Measurements from ENCODE around the gene ODF2.
"Not testable (repeated sequence)": the region's sequence is repeated elsewhere in the genome, so short reads cannot be mapped to it uniquely, and the experiment has no call there.

The ODF2 gene

GRCh38 chr9:128429513-128430086, 26.2 kb upstream of the ODF2 start:
- Histone ChIP-seq H3K27ac (ENCODE audit: low read length) (no peak overlapping the region), H3K27me3 (ENCODE audit: control insufficient read depth, insufficient read depth, low read length) (no peaks in the 10 kb centered on the region), H3K4me1 (ENCODE audit: control insufficient read depth, low read depth, low read length) (no peaks in the 10 kb centered on the region), H3K36me3 (ENCODE audit: control insufficient read depth, low read depth, low read length) (no peaks in the 10 kb centered on the region), H3K9ac (ENCODE audit: low read length) (no peak overlapping the region), H3K4me3 (ENCODE audit: low read length) (no peak overlapping the region), H3K9me3 (ENCODE audit: control insufficient read depth, low read depth, low read length) (no peaks in the 10 kb centered on the region)

DNA sequence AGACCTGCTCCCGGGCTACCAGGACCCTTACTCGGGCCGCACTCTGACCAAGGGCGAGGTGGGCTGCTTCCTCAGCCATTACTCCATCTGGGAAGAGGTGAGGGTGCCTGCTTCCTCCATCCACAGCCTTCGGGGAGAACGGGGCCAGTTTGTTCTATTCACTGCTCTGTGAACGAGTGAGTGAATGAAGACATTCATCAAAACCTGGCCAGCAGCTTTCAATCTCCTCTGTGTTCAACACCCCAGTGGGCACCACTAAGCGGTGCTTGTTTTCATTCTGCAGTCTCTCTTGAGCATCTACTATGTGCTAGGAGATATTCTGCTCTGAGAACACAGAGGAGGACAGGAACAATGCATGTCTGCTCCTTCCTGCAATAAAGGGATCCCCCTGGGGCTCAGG, 24.6 kb upstream of the ODF2 start:
- Histone ChIP-seq H3K4me1 (ENCODE audit: control insufficient read depth, low read depth, low read length) (no peaks in the 10 kb centered on the region), H3K4me3 (ENCODE audit: low read length) (no peak overlapping the region), H3K36me3 (ENCODE audit: control insufficient read depth, low read depth, low read length) (no peaks in the 10 kb centered on the region), H3K27me3 (ENCODE audit: control insufficient read depth, insufficient read depth, low read length) (no peaks in the 10 kb centered on the region), H3K27ac (ENCODE audit: low read length) (no peak overlapping the region), H3K9ac (ENCODE audit: low read length) (no peak overlapping the region), H3K9me3 (ENCODE audit: control insufficient read depth, low read depth, low read length) (no peaks in the 10 kb centered on the region)

GRCh38 chr9:128434340-128434739, 21.5 kb upstream of the ODF2 start:
- Histone ChIP-seq H3K4me1 (ENCODE audit: control insufficient read depth, low read depth, low read length) (no peaks in the 10 kb centered on the region), H3K4me3 (ENCODE audit: low read length) (no peak overlapping the region), H3K36me3 (ENCODE audit: control insufficient read depth, low read depth, low read length) (no peaks in the 10 kb centered on the region), H3K9ac (ENCODE audit: low read length) (no peak overlapping the region), H3K27me3 (ENCODE audit: control insufficient read depth, insufficient read depth, low read length) (no peaks in the 10 kb centered on the region), H3K27ac (ENCODE audit: low read length) (no peak overlapping the region), H3K9me3 (ENCODE audit: control insufficient read depth, low read depth, low read length) (no peaks in the 10 kb centered on the region)

- H3K9me3 ChIP-seq (ENCODE audit: control insufficient read depth, low read depth, low read length), result no peaks in the 10 kb centered on the region
- H3K27ac ChIP-seq (ENCODE audit: low read length), result no peak overlapping the region
- no peaks in the 10 kb centered on the region for H3K36me3 ChIP-seq (ENCODE audit: control insufficient read depth, low read depth, low read length)
- H3K27me3 ChIP-seq (ENCODE audit: control insufficient read depth, insufficient read depth, low read length), result no peaks in the 10 kb centered on the region
- H3K9ac ChIP-seq (ENCODE audit: low read length), result no peak overlapping the region
- no peaks in the 10 kb centered on the region for H3K4me1 ChIP-seq (ENCODE audit: control insufficient read depth, low read depth, low read length)
- no peak overlapping the region for H3K4me3 ChIP-seq (ENCODE audit: low read length)
Measured at GRCh38 chr9:128435611-128436010, 20.2 kb upstream of the ODF2 start.

GRCh38 chr9:128438343-128439109, 17.3 kb upstream of the ODF2 start:
- H3K9ac ChIP-seq (ENCODE audit: low read length), result no peak overlapping the region
- no peaks in the 10 kb centered on the region for H3K9me3 ChIP-seq (ENCODE audit: control insufficient read depth, low read depth, low read length)
- H3K4me3 ChIP-seq (ENCODE audit: low read length), result no peak overlapping the region
- H3K36me3 ChIP-seq (ENCODE audit: control insufficient read depth, low read depth, low read length), result no peaks in the 10 kb centered on the region
- no peaks in the 10 kb centered on the region for H3K27me3 ChIP-seq (ENCODE audit: control insufficient read depth, insufficient read depth, low read length)
- H3K27ac ChIP-seq (ENCODE audit: low read length), result no peak overlapping the region
- H3K4me1 ChIP-seq (ENCODE audit: control insufficient read depth, low read depth, low read length), result no peaks in the 10 kb centered on the region

DNA sequence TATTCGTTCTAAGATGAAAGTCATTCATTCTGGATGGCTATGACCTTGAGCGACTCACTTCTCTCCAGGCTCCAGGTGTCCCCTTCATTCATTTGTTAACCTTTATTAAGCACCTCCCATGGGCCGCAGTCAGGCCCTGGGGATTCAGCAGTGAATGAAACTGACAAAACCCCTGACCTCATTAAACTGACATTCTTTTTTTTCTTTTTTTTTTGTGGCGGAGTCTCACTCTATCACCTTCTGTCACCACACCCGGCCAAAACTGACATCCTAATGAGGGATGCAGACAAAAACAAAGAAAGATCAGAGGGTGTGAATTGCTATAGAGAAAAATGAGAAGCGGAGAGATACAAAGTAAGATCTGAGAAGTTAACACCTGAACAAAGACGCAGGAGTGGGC, 16.5 kb upstream of the ODF2 start:
- Histone ChIP-seq H3K4me3 (ENCODE audit: low read length) (no peak overlapping the region), H3K36me3 (ENCODE audit: control insufficient read depth, low read depth, low read length) (no peaks in the 10 kb centered on the region), H3K9me3 (ENCODE audit: control insufficient read depth, low read depth, low read length) (no peaks in the 10 kb centered on the region), H3K9ac (ENCODE audit: low read length) (no peak overlapping the region), H3K27ac (ENCODE audit: low read length) (no peak overlapping the region), H3K27me3 (ENCODE audit: control insufficient read depth, insufficient read depth, low read length) (no peaks in the 10 kb centered on the region), H3K4me1 (ENCODE audit: control insufficient read depth, low read depth, low read length) (no peaks in the 10 kb centered on the region)

GRCh38 chr9:128442150-128442549, 13.7 kb upstream of the ODF2 start:
- H3K9ac ChIP-seq (ENCODE audit: low read length), result no peak overlapping the region
- no peak overlapping the region for H3K4me3 ChIP-seq (ENCODE audit: low read length)
- H3K4me1 ChIP-seq (ENCODE audit: control insufficient read depth, low read depth, low read length), result no peaks in the 10 kb centered on the region
- no peak overlapping the region for H3K27ac ChIP-seq (ENCODE audit: low read length)
- H3K27me3 ChIP-seq (ENCODE audit: control insufficient read depth, insufficient read depth, low read length), result no peaks in the 10 kb centered on the region
- no peaks in the 10 kb centered on the region for H3K36me3 ChIP-seq (ENCODE audit: control insufficient read depth, low read depth, low read length)
- no peaks in the 10 kb centered on the region for H3K9me3 ChIP-seq (ENCODE audit: control insufficient read depth, low read depth, low read length)

DNA sequence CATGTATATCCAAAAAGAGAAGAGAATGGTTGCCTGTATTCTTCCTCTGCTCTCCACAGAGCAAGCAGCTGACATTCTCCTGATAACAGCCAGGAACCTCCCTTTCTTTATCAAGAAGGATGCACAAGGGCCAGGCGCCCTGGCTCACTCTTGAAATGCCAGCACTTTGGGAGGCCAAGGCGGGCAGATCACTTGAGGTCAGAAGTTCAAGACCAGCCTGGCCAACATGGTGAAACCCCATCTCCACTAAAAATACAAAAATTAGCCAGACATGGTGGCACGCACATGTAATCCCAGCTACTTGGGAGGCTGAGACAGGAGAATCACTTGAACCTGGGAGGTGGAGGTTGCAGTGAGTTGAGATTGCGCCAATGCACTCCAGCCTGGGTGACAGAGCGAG, 9.3 kb upstream of the ODF2 start:
- H3K9me3 ChIP-seq (ENCODE audit: control insufficient read depth, low read depth, low read length); H3K9ac ChIP-seq (ENCODE audit: low read length): not testable (repeated sequence)

DNA sequence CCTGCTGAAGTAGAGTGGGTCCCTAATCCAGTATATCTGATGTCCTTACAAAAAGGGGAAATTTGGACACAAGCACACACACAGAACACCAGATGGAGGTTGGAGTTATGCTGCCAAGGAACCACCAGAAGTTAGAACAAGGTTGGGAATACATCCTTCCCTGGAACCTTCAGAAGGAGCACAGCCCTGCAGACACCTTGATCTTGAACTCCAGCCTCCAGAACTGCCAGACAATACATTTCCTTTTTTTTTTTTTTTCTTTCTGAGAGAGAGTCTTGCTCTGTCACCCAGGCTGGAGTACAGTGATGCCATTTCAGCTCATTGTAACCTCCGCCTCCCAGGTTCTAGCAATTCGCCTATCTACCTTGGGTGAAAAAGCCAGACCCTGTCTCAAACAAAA, 7.1 kb upstream of the ODF2 start:
- no peak overlapping the region for H3K9ac ChIP-seq (ENCODE audit: low read length)
- no peak overlapping the region for H3K4me3 ChIP-seq (ENCODE audit: low read length)
- H3K27ac ChIP-seq (ENCODE audit: low read length), result no peak overlapping the region
- H3K27me3 ChIP-seq (ENCODE audit: control insufficient read depth, insufficient read depth, low read length), result peaks cover 32% of the 10 kb centered on the region
- no peaks in the 10 kb centered on the region for H3K4me1 ChIP-seq (ENCODE audit: control insufficient read depth, low read depth, low read length)
- H3K36me3 ChIP-seq (ENCODE audit: control insufficient read depth, low read depth, low read length), result no peaks in the 10 kb centered on the region
- H3K9me3 ChIP-seq (ENCODE audit: control insufficient read depth, low read depth, low read length), result no peaks in the 10 kb centered on the region

More for the DNA sequence above, 9.3 kb upstream of the ODF2 start:
- not testable (repeated sequence) for H3K27ac ChIP-seq (ENCODE audit: low read length); H3K36me3 ChIP-seq (ENCODE audit: control insufficient read depth, low read depth, low read length); H3K4me3 ChIP-seq (ENCODE audit: low read length); H3K4me1 ChIP-seq (ENCODE audit: control insufficient read depth, low read depth, low read length)
- peaks cover 17% of the 10 kb centered on the region for H3K27me3 ChIP-seq (ENCODE audit: control insufficient read depth, insufficient read depth, low read length)

DNA sequence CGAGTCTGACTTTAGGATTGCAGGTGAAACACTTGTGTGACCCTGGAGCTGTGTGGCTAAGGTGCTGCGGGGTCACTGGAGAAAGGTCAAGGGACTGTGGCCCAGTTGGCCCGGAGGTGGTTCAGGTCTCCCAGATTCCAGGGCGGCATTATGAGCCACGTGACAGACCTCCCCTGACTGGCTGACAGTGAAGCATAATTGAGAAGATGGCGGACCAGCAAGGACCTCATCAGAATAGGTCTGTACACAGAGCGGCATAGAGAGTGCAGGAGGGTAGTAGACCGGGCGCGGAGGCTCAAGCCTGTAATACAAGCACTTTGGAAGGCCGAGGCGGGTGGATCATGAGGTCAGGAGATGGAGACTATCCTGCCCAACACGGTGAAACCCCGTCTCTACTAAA, 815 bp upstream of the ODF2 start:
- H3K9me3 ChIP-seq (ENCODE audit: control insufficient read depth, low read depth, low read length), result no peaks in the 10 kb centered on the region
- no peak overlapping the region for H3K4me3 ChIP-seq (ENCODE audit: low read length)
- peaks cover 73% of the 10 kb centered on the region for H3K27me3 ChIP-seq (ENCODE audit: control insufficient read depth, insufficient read depth, low read length)
- H3K36me3 ChIP-seq (ENCODE audit: control insufficient read depth, low read depth, low read length), result no peaks in the 10 kb centered on the region
- H3K4me1 ChIP-seq (ENCODE audit: control insufficient read depth, low read depth, low read length), result no peaks in the 10 kb centered on the region
- H3K9ac ChIP-seq (ENCODE audit: low read length), result no peak overlapping the region
- H3K27ac ChIP-seq (ENCODE audit: low read length), result no peak overlapping the region

DNA sequence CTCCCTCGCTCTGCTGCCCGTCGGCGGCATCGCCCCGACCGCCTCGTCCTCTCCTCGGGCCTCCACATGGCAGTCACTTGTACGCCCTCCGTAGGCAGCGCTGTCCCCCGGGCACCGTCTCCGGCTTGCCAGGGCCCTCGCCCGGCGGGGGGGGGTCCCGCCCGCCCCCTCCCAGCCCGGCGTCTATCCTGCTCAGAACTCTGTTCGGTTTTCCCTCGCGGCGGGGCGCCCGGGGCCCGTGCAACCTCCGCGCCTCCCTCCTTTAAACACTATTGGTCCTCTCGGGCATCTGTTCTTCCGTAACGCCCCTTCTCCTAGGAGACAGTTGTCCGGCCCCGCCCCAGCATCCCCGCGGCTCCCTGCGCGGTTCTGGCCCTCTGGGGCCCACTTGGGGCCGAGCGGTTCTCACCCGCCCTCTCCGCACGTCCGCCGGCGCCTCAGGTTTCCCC, 831 bp downstream of the ODF2 start:
- peak overlapping the region; percentile 78 for H3K4me3 ChIP-seq (ENCODE audit: low read length)
- H3K27me3 ChIP-seq (ENCODE audit: control insufficient read depth, insufficient read depth, low read length), result peaks cover 75% of the 10 kb centered on the region
- peak overlapping the region; percentile 54 for H3K9ac ChIP-seq (ENCODE audit: low read length)
- H3K36me3 ChIP-seq (ENCODE audit: control insufficient read depth, low read depth, low read length), result peaks cover 9% of the 10 kb centered on the region
- no peaks in the 10 kb centered on the region for H3K9me3 ChIP-seq (ENCODE audit: control insufficient read depth, low read depth, low read length)
- no peaks in the 10 kb centered on the region for H3K4me1 ChIP-seq (ENCODE audit: control insufficient read depth, low read depth, low read length)
- no peak overlapping the region for H3K27ac ChIP-seq (ENCODE audit: low read length)

DNA sequence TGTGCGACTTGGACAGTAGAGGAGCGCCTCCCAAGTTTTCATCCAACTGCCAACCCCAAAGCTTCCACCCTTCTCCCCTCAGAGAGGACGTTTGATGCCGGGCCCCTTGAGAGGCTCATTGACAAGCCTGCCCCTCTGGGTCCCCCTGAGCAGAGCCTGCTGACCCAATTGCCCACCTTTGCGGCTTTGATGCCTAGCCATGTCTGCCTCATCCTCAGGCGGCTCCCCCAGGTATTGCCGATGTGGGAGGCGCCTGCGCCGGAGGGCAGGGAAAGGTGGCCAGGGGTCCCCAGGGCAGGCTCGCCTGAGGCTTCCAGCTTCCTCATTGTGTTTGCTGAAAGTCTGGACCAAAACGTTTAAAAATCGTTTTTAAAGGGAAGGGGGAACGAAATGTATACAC, 1.4 kb downstream of the ODF2 start:
- Histone ChIP-seq H3K27ac (ENCODE audit: low read length) (no peak overlapping the region), H3K4me3 (ENCODE audit: low read length) (peak overlapping the region; percentile 78), H3K27me3 (ENCODE audit: control insufficient read depth, insufficient read depth, low read length) (peaks cover 70% of the 10 kb centered on the region), H3K4me1 (ENCODE audit: control insufficient read depth, low read depth, low read length) (no peaks in the 10 kb centered on the region), H3K36me3 (ENCODE audit: control insufficient read depth, low read depth, low read length) (peaks cover 9% of the 10 kb centered on the region), H3K9ac (ENCODE audit: low read length) (no peak overlapping the region), H3K9me3 (ENCODE audit: control insufficient read depth, low read depth, low read length) (no peaks in the 10 kb centered on the region)

Measured in iPS-18a (cell line).